OCI-LY1 (cell line): ENCODE data around the gene PDE8A.

Source experiments
- H2AFZ ChIP-seq: fragments of 200-600 bp; sonication (generic), shearing (Covaris generic); 2 replicates; pipeline ENCODE4 v1.6.0; 2014; ENCODE audit warnings: antibody characterized with exemption, mild to moderate bottlenecking, low read length
- H3F3A ChIP-seq: fragments of 200-600 bp; sonication (generic), shearing (Covaris generic); 2 replicates; pipeline ENCODE4 v1.6.0; 2014; ENCODE audit warnings: mild to moderate bottlenecking, antibody characterized with exemption, low read length, moderate library complexity; ENCODE audit not compliant: insufficient read depth
- H3K27ac ChIP-seq: fragments of 200-600 bp; sonication (generic); 2 replicates; pipeline ENCODE4 v1.5.1; 2014; ENCODE audit warnings: low read length, mixed run types, mild to moderate bottlenecking, low read depth; ENCODE audit not compliant: poor library complexity, severe bottlenecking
- H3K27me3 ChIP-seq: fragments of 200-600 bp; sonication (generic); 2 replicates; pipeline ENCODE4 v1.6.0; 2014; ENCODE audit warnings: antibody characterized with exemption, mild to moderate bottlenecking, low read length, moderate library complexity; ENCODE audit not compliant: insufficient read depth
- H3K36me3 ChIP-seq: fragments of 200-600 bp; sonication (generic); 2 replicates; pipeline ENCODE4 v1.6.1; 2014; ENCODE audit warnings: mild to moderate bottlenecking, antibody characterized with exemption, low read length, moderate library complexity, mixed read lengths; ENCODE audit not compliant: insufficient read depth
- H3K4me1 ChIP-seq: fragments of 200-600 bp; sonication (generic); 2 replicates; pipeline ENCODE4 v1.5.1; 2014; ENCODE audit warnings: mild to moderate bottlenecking, low read length, moderate library complexity; ENCODE audit not compliant: insufficient read depth, severe bottlenecking
- H3K4me2 ChIP-seq: fragments of 200-600 bp; sonication (generic), shearing (Covaris generic); 2 replicates; pipeline ENCODE4 v1.6.1; 2014; ENCODE audit warnings: low read length
- H3K4me3 ChIP-seq: fragments of 200-600 bp; sonication (generic); 2 replicates; pipeline ENCODE4 v1.5.1; 2014; ENCODE audit warnings: low read length, low read depth, mild to moderate bottlenecking, mixed read lengths; ENCODE audit not compliant: poor library complexity, severe bottlenecking
- H3K79me2 ChIP-seq: fragments of 200-600 bp; shearing (Covaris generic); 2 replicates; pipeline ENCODE4 v1.6.1; 2016; ENCODE audit warnings: mixed run types, low read length, mixed read lengths; ENCODE audit not compliant: insufficient read depth
- H3K9ac ChIP-seq: fragments of 200-600 bp; sonication (generic), shearing (Covaris generic); 2 replicates; pipeline ENCODE4 v1.6.1; 2014; ENCODE audit warnings: mild to moderate bottlenecking, low read length, mixed read lengths
- H3K9me2 ChIP-seq: fragments of 200-600 bp; sonication (generic), shearing (Covaris generic); 2 replicates; pipeline ENCODE4 v1.6.1; 2014; ENCODE audit warnings: low read depth, mild to moderate bottlenecking, low read length, mixed read lengths
- H3K9me3 ChIP-seq: fragments of 200-600 bp; shearing (Covaris generic); 2 replicates; pipeline ENCODE4 v1.6.1; 2014; ENCODE audit warnings: low read length, mixed read lengths
- H4K20me1 ChIP-seq: fragments of 200-600 bp; sonication (generic), shearing (Covaris generic); 2 replicates; pipeline ENCODE4 v1.6.0; 2016; ENCODE audit warnings: mild to moderate bottlenecking, low read length; ENCODE audit not compliant: insufficient read depth
- EZH2 ChIP-seq: fragments of 200-600 bp; sonication (generic), shearing (Covaris generic); IDR thresholded peaks from 2 replicates; pipeline ENCODE4 v1.8.0; 2017; ENCODE audit warnings: borderline replicate concordance, mixed run types, mild to moderate bottlenecking, antibody characterized with exemption, low read length, moderate library complexity, mixed read lengths
- TF ChIP-seq, protein P1 (sequence below): fragments of 200-600 bp; sonication (generic), shearing (Covaris generic); IDR thresholded peaks from 2 replicates; pipeline ENCODE4 v1.5.1; 2017; ENCODE audit warnings: mild to moderate bottlenecking, antibody characterized with exemption, low read length, moderate library complexity, mixed read lengths

PDE8A gene

DNA sequence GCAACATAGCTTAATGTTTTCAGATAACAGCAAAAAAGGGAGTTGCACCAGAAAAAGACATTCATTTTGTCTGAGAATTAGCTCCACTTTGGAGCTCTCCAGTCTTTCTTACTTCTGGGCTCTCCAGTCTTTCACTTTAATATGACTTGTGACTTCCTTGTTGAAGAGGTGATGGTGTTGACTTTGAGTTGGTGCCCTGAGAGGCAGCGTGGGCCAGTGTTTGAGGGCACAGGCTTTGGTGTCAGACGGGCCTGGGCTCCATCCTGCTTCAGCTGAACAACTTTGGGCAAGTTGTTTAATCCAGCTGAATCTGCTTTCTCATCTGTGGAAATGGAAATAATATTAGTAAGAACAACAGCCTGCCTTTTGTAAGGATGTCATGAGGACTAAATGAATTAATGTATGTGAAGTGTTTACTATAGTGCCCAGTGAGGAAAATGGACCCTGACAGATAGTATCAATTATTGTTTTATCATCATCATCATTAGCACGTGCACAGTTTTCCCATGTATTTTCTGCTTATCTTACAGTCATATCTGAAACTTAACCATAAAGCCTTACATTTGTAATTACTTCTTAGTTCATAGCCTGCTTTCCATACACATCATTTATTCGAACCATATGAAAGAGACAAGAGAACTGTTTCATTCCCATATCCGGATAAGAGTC lies 108.4 kb downstream of the PDE8A start:
- no peak overlapping the region for H3K27ac ChIP-seq
- no peak overlapping the region for H3K9ac ChIP-seq
- H3K9me3 ChIP-seq, result 0 out of 2 replicates have a peak, but pooled peaks cover 2% of the 10 kb centered on the region
- H3K4me1 ChIP-seq, result no peaks in the 10 kb centered on the region
- no peaks in the 10 kb centered on the region for H3K9me2 ChIP-seq
- no peaks in the 10 kb centered on the region for H4K20me1 ChIP-seq
- TF ChIP-seq, protein P1, sequence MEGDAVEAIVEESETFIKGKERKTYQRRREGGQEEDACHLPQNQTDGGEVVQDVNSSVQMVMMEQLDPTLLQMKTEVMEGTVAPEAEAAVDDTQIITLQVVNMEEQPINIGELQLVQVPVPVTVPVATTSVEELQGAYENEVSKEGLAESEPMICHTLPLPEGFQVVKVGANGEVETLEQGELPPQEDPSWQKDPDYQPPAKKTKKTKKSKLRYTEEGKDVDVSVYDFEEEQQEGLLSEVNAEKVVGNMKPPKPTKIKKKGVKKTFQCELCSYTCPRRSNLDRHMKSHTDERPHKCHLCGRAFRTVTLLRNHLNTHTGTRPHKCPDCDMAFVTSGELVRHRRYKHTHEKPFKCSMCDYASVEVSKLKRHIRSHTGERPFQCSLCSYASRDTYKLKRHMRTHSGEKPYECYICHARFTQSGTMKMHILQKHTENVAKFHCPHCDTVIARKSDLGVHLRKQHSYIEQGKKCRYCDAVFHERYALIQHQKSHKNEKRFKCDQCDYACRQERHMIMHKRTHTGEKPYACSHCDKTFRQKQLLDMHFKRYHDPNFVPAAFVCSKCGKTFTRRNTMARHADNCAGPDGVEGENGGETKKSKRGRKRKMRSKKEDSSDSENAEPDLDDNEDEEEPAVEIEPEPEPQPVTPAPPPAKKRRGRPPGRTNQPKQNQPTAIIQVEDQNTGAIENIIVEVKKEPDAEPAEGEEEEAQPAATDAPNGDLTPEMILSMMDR, result no peak
- no peak for TF ChIP-seq EZH2
- H2AFZ ChIP-seq, result no peak overlapping the region
- no peaks in the 10 kb centered on the region for H3F3A ChIP-seq
- H3K4me3 ChIP-seq, result no peak overlapping the region
- no peaks in the 10 kb centered on the region; the same call in 1 of the 2 replicates for H3K36me3 ChIP-seq
- no peak overlapping the region for H3K4me2 ChIP-seq
- no peaks in the 10 kb centered on the region for H3K79me2 ChIP-seq
- H3K27me3 ChIP-seq, result no peaks in the 10 kb centered on the region

DNA sequence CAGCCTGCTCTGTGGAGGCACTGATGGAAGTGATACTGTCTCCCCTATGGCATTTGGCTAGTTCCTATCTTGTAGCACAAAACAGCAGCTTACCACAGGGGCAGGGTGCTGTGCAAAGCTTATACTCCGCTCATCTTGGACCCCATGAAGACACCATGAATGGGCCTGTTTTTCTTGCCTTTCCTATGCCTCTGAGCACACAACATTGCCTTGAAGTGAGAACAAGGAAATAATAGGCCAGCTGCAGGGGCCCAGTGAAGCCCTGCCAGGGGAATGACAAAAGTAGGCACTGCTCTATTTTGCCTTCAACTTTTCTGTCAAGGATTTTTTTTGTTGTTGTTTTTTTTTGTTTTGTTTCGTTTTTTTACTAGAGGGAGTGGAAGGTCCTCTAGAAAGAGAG lies 110.3 kb downstream of the PDE8A start:
- H3K9me3 ChIP-seq, result 0 out of 2 replicates have a peak, but pooled peaks cover 2% of the 10 kb centered on the region
- H3K4me1 ChIP-seq, result no peaks in the 10 kb centered on the region
- TF ChIP-seq, protein P1, result no peak
- TF ChIP-seq EZH2, result no peak

DNA sequence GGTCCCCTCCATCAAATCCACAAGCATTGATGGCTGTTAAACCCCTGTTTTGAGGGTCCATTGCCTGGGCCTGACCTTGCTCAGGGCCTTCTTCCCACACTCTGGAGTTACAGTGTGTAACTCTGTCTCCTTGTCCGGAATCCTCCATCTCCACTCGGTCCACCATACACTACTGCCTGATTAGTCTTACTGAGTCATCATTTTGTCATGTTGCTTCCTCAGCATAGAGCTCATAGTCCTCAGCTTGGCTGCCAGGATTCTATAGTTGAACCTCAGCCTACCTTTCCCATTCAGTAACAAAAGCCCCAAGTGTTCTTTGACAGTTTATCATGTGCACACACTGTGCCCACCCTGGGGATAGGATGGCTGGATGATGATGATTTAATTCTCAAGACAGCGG lies 113.0 kb downstream of the PDE8A start:
- H3K9me2 ChIP-seq, result no peaks in the 10 kb centered on the region
- H3K27me3 ChIP-seq, result no peaks in the 10 kb centered on the region
- H3K79me2 ChIP-seq, result no peaks in the 10 kb centered on the region
- no peaks in the 10 kb centered on the region for H3K4me1 ChIP-seq
- no peaks in the 10 kb centered on the region for H3K36me3 ChIP-seq
- H2AFZ ChIP-seq, result no peak overlapping the region
- H3F3A ChIP-seq, result no peaks in the 10 kb centered on the region
- no peak overlapping the region for H3K4me3 ChIP-seq
- no peak for TF ChIP-seq EZH2
- TF ChIP-seq, protein P1, result no peak
- H3K4me2 ChIP-seq, result no peak overlapping the region
- H3K9ac ChIP-seq, result no peak overlapping the region
- no peaks in the 10 kb centered on the region for H3K9me3 ChIP-seq
- no peaks in the 10 kb centered on the region for H4K20me1 ChIP-seq
- no peak overlapping the region for H3K27ac ChIP-seq

More for the DNA sequence above, 110.3 kb downstream of the PDE8A start:
- H2AFZ ChIP-seq, result no peak overlapping the region
- H3K9ac ChIP-seq, result no peak overlapping the region
- H3K27me3 ChIP-seq, result no peaks in the 10 kb centered on the region
- no peaks in the 10 kb centered on the region for H3K9me2 ChIP-seq
- H3K79me2 ChIP-seq, result no peaks in the 10 kb centered on the region
- no peak overlapping the region for H3K4me3 ChIP-seq
- no peaks in the 10 kb centered on the region for H3F3A ChIP-seq
- H3K4me2 ChIP-seq, result no peak overlapping the region
- no peaks in the 10 kb centered on the region for H4K20me1 ChIP-seq
- no peak overlapping the region for H3K27ac ChIP-seq
- H3K36me3 ChIP-seq, result no peaks in the 10 kb centered on the region; the same call in 1 of the 2 replicates
